ENCODE measurements around the gene TMEM186.
"Not testable (repeated sequence)": the region's sequence is repeated elsewhere in the genome, so short reads cannot be mapped to it uniquely, and the experiment has no call there.

Gene TMEM186

GRCh38 chr16:8760021-8760420 lies 37.4 kb downstream of the TMEM186 start:
- TF ChIP-seq, protein P1, sequence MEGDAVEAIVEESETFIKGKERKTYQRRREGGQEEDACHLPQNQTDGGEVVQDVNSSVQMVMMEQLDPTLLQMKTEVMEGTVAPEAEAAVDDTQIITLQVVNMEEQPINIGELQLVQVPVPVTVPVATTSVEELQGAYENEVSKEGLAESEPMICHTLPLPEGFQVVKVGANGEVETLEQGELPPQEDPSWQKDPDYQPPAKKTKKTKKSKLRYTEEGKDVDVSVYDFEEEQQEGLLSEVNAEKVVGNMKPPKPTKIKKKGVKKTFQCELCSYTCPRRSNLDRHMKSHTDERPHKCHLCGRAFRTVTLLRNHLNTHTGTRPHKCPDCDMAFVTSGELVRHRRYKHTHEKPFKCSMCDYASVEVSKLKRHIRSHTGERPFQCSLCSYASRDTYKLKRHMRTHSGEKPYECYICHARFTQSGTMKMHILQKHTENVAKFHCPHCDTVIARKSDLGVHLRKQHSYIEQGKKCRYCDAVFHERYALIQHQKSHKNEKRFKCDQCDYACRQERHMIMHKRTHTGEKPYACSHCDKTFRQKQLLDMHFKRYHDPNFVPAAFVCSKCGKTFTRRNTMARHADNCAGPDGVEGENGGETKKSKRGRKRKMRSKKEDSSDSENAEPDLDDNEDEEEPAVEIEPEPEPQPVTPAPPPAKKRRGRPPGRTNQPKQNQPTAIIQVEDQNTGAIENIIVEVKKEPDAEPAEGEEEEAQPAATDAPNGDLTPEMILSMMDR (IDR thresholded peaks at IDR 0.05; ENCODE audit: insufficient read depth, low read depth, low read length, missing control alignments), result no peak
- no peak for DNase-seq (ENCODE audit: low read depth)

DNA sequence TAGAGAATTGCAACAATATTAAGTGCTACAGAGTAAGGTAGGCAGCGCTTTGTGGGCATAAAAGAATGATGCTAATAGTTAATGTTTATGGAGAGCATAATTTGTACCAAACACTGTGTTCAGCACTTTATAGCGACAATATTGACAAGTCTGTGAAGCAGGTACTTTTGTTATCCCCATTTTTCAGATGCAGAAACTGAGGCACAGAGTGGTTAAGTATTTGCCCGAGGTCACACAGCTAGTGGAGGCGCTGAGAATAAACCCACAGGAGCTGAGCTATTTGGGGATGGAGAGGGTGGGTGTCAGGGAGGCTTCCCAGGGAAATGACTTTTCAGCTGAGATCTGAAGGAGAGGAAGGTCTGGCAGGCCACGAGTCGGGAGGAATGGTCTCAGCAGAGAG lies 39.4 kb downstream of the TMEM186 start:
- DNase-seq (ENCODE audit: low read depth), result no peak
- no peak overlapping the region for H3K4me3 ChIP-seq (ENCODE audit: low read length)
- TF ChIP-seq, protein P1 (IDR thresholded peaks at IDR 0.05; ENCODE audit: insufficient read depth, low read depth, low read length, missing control alignments), result no peak

More at GRCh38 chr16:8760021-8760420, 37.4 kb downstream of the TMEM186 start:
- H3K4me3 ChIP-seq (ENCODE audit: low read length), result no peak overlapping the region

DNA sequence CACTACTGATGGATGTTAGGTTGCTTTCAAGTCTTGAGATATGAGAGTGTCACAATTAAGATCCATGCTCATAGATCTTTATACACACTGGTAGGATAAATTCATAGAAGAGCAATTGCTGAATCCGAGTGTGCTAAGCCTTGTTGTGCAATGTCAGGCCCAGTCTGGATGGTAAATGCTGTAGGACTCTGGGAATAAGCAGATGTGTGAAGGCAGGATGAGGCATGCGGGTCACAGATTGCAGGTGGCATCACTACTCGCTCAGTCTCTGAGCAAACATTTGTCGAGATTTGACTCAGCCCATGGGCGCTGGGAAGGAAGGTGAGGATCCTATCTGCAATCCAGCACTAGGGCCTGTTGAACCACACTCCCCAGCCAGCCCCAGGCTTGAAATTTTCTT lies 40.7 kb downstream of the TMEM186 start:
- peak; percentile 89 for DNase-seq (ENCODE audit: low read depth)
- TF ChIP-seq, protein P1 (IDR thresholded peaks at IDR 0.05; ENCODE audit: insufficient read depth, low read depth, low read length, missing control alignments), result no peak
- H3K4me3 ChIP-seq (ENCODE audit: low read length), result no peak overlapping the region

- TF ChIP-seq, protein P1 (IDR thresholded peaks at IDR 0.05; ENCODE audit: insufficient read depth, low read depth, low read length, missing control alignments), result no peak
- H3K4me3 ChIP-seq (ENCODE audit: low read length), result no peak overlapping the region
- no peak for DNase-seq (ENCODE audit: low read depth)
Observed at GRCh38 chr16:8753416-8754054, 43.9 kb downstream of the TMEM186 start.

DNA sequence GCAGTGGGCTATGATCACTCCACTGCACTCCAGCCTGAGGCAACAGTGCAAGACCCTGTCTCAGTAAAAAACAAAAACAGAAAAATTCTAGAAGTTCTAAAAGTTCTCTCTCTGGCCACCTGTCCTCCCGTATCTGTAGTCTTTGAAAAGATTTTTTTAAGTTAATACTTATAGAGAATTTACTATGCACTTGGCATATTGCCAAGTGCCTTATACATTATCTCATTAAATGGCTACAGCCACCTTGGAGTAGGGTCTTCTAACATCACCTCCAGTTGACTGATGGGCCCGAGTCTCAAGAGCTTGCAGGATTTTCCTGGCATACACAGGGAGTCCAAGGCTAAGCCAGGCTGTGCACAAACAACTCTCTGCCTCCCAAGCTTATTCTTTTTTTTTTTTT lies 44.7 kb downstream of the TMEM186 start:
- H3K4me3 ChIP-seq (ENCODE audit: low read length), result no peak overlapping the region
- no peak for DNase-seq (ENCODE audit: low read depth)
- TF ChIP-seq, protein P1 (IDR thresholded peaks at IDR 0.05; ENCODE audit: insufficient read depth, low read depth, low read length, missing control alignments), result no peak

DNA sequence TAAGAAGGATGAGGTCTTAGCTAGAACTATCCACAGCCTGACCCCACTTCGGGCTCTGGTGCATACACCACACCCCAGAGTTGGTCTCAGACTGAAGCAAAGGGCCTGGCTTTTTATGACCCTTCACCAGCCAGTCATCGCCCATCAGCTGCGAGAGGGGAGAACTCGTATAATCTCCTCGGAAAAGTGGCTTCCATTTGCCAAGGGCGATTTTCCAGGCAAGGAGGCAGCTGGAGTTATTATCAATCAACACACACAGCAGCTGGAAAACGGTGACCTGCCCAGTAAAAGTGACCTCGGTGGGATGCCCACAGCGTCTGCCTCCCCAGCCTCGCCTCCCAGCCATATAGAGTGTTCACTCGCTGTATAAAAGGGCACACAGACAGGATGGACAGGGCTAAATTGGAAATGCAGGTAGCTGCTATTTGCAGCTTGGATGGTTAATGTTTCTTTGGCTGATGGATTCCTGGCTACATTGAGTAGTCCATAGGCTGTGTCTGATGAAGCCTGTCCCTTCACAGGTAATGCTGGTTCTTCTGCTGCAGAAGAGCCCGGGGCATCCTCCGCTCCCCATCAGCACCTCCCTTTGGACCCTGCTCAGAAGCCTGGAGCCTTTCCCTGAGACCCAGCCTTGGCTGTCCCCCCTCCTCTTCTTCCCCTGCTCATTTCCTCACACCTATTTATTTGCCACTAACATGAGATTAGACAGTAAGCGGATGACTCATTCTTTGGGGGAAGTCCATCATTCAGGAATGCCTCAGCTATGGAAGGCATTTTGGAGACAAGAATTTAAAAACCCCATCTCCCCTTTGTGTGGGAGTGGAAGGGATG lies 45.7 kb downstream of the TMEM186 start:
- DNase-seq (ENCODE audit: low read depth), result peak; percentile 77
- H3K4me3 ChIP-seq (ENCODE audit: low read length), result no peak overlapping the region
- TF ChIP-seq, protein P1 (IDR thresholded peaks at IDR 0.05; ENCODE audit: insufficient read depth, low read depth, low read length, missing control alignments), result no peak

GRCh38 chr16:8748944-8749343 lies 48.5 kb downstream of the TMEM186 start:
- not testable (repeated sequence) for H3K4me3 ChIP-seq (ENCODE audit: low read length); DNase-seq (ENCODE audit: low read depth)
